GM23338 (cell line): ENCODE results near the gene SH3RF3. TPM values are rescaled to one million over a fixed set of nuclear protein-coding genes. Genes with fewer than 3 reads are reported as not detected.

Experiments used
- ATAC-seq: fragments of 200-7000 bp; cut with Tn5 transposase; 3 replicates; pipeline ENCODE4 v1.9.1; 2020
- DNase-seq: peaks from one replicate; pipeline ENCODE4 v3.0.0-alpha.2; 2015; ENCODE audit warnings: low spot score
- H2AFZ ChIP-seq: fragments of 200-600 bp; sonication (generic); 2 replicates; pipeline ENCODE4 v1.8.0; 2016; ENCODE audit warnings: antibody characterized with exemption, mild to moderate bottlenecking, moderate library complexity
- H3F3A ChIP-seq: fragments of 200-600 bp; sonication (generic); replicated peaks from 2 replicates; pipeline ENCODE4 v1.8.0; 2017; ENCODE audit warnings: antibody characterized with exemption, mixed run types, low read depth
- H3K27ac ChIP-seq: fragments of 200-600 bp; sonication (generic); 2 replicates; pipeline ENCODE4 v1.6.1; 2016; ENCODE audit warnings: low read depth
- H3K27me3 ChIP-seq: fragments of 200-600 bp; sonication (generic); 2 replicates; pipeline ENCODE4 v1.8.0; 2016; ENCODE audit warnings: mild to moderate bottlenecking, mixed run types, moderate library complexity; ENCODE audit not compliant: insufficient read depth
- H3K36me3 ChIP-seq: fragments of 200-600 bp; sonication (generic); 2 replicates; pipeline ENCODE4 v1.8.0; 2016; ENCODE audit warnings: mild to moderate bottlenecking; ENCODE audit not compliant: insufficient read depth
- H3K4me1 ChIP-seq: fragments of 200-600 bp; sonication (generic); 2 replicates; pipeline ENCODE4 v1.8.0; 2016; ENCODE audit warnings: mild to moderate bottlenecking, moderate library complexity; ENCODE audit not compliant: insufficient read depth
- H3K4me2 ChIP-seq: fragments of 200-600 bp; sonication (generic); 2 replicates; pipeline ENCODE4 v1.7.1; 2017; ENCODE audit warnings: mixed run types
- H3K4me3 ChIP-seq: fragments of 200-600 bp; sonication (generic); 2 replicates; pipeline ENCODE4 v1.6.1; 2016; ENCODE audit warnings: mixed run types
- H3K79me2 ChIP-seq: fragments of 200-600 bp; sonication (generic); replicated peaks from 2 replicates; pipeline ENCODE4 v1.8.0; 2017; ENCODE audit warnings: mild to moderate bottlenecking; ENCODE audit not compliant: insufficient read depth
- H3K9me2 ChIP-seq: fragments of 200-600 bp; sonication (generic); 2 replicates; pipeline ENCODE4 v1.8.0; 2017; ENCODE audit not compliant: insufficient read depth
- H4K20me1 ChIP-seq: fragments of 200-600 bp; sonication (generic); replicated peaks from 2 replicates; pipeline ENCODE4 v1.8.0; 2017; ENCODE audit warnings: mild to moderate bottlenecking; ENCODE audit not compliant: insufficient read depth
- H3K27ac Mint-ChIP-seq: 2 replicates; pipeline ENCODE4 v1.8.0; 2020; ENCODE audit warnings: inconsistent platforms, mild to moderate bottlenecking, moderate library complexity, mixed read lengths
- H3K27me3 Mint-ChIP-seq: 3 replicates; pipeline ENCODE4 v1.8.0; 2022; ENCODE audit warnings: low read depth, mild to moderate bottlenecking, moderate library complexity, mixed read lengths, inconsistent platforms; ENCODE audit not compliant: insufficient read depth, poor library complexity
- H3K36me3 Mint-ChIP-seq: 3 replicates; pipeline ENCODE4 v1.8.0; 2021; ENCODE audit warnings: low read depth, mild to moderate bottlenecking, inconsistent platforms, moderate library complexity, mixed read lengths
- H3K4me1 Mint-ChIP-seq: 3 replicates; pipeline ENCODE4 v1.8.0; 2020; ENCODE audit warnings: mild to moderate bottlenecking, inconsistent platforms, mixed read lengths
- H3K4me3 Mint-ChIP-seq: 3 replicates; pipeline ENCODE4 v1.8.0; 2021; ENCODE audit warnings: moderate library complexity, mild to moderate bottlenecking, inconsistent platforms, mixed read lengths
- H3K9me3 Mint-ChIP-seq: 3 replicates; pipeline ENCODE4 v1.8.0; 2020; ENCODE audit warnings: moderate library complexity, mild to moderate bottlenecking, inconsistent platforms, mixed read lengths
- CREB1 ChIP-seq: fragments of 250-450 bp; sonication (Bioruptor Pico); IDR thresholded peaks from 2 replicates; pipeline ENCODE4 v1.5.0; 2020; ENCODE audit warnings: low read depth, mild to moderate bottlenecking, moderate library complexity
- CTCF ChIP-seq, 2 experiments: fragments of 200-600 bp in 1 of 2; sonication (generic) in 1 of 2; conservative IDR thresholded peaks; 2 replicates each; pipeline versions ENCODE4 v1.5.1 to v1.6.1; 2016 to 2017; ENCODE audit warnings: antibody characterized with exemption in 2 of 2, low read depth in 2 of 2, mild to moderate bottlenecking in 2 of 2, moderate library complexity in 1 of 2
- EZH2 ChIP-seq: fragments of 200-600 bp; sonication (generic); IDR thresholded peaks from one replicate; pipeline ENCODE4 v1.8.0; 2017; ENCODE audit warnings: antibody characterized with exemption, mild to moderate bottlenecking, low read depth; ENCODE audit not compliant: unreplicated experiment
- JUNB ChIP-seq: IDR thresholded peaks from one replicate; pipeline ENCODE4 v1.6.1; 2016; ENCODE audit warnings: antibody characterized with exemption; ENCODE audit not compliant: unreplicated experiment
- NANOG ChIP-seq: IDR thresholded peaks from 2 replicates; pipeline ENCODE4 v1.6.1; 2016; ENCODE audit warnings: antibody characterized with exemption, borderline replicate concordance
- REST ChIP-seq: IDR thresholded peaks from one replicate; pipeline ENCODE4 v1.6.1; 2018; ENCODE audit warnings: antibody characterized with exemption; ENCODE audit not compliant: unreplicated experiment
- STAT1 ChIP-seq: IDR thresholded peaks from one replicate; pipeline ENCODE4 v1.6.1; 2016; ENCODE audit warnings: antibody characterized with exemption; ENCODE audit not compliant: unreplicated experiment
- ZNF114 ChIP-seq: fragments of 250-450 bp; sonication (Bioruptor Pico); IDR thresholded peaks from 2 replicates; pipeline ENCODE4 v1.5.0; 2020; ENCODE audit warnings: mild to moderate bottlenecking, moderate library complexity
- ZNF331 ChIP-seq: fragments of 250-450 bp; sonication (Bioruptor Pico); IDR thresholded peaks from 2 replicates; pipeline ENCODE4 v1.5.0; 2020; ENCODE audit warnings: low read depth, mild to moderate bottlenecking, moderate library complexity
- ZNF462 ChIP-seq: fragments of 250-450 bp; sonication (Bioruptor Pico); IDR thresholded peaks from 2 replicates; pipeline ENCODE4 v1.5.0; 2020; ENCODE audit warnings: mild to moderate bottlenecking, moderate library complexity
- polyA plus RNA-seq: library from polyadenylated mRNA; unstranded; fragments of >200 nt; fragmentation: Nextera tagmentation; extraction: Ambion mirVana; gene quantifications from 2 replicates; pipeline ENCODE4 v1.2.1, GENCODE V29; 2016
- total RNA-seq: library from RNA; depleted of rRNA; stranded (reverse); fragments of >200 nt; shearing (Covaris generic); gene quantifications from 2 replicates; pipeline ENCODE4 v1.2.3, GENCODE V29; 2014
- TF ChIP-seq, protein P1 (sequence below): IDR thresholded peaks from 2 replicates; pipeline ENCODE4 v1.6.1; 2016; ENCODE audit warnings: antibody characterized with exemption

SH3RF3 gene
- total and polyA plus RNA-seq, 2 experiments from 2014 or later, result 0.11 to 0.63 TPM

DNA sequence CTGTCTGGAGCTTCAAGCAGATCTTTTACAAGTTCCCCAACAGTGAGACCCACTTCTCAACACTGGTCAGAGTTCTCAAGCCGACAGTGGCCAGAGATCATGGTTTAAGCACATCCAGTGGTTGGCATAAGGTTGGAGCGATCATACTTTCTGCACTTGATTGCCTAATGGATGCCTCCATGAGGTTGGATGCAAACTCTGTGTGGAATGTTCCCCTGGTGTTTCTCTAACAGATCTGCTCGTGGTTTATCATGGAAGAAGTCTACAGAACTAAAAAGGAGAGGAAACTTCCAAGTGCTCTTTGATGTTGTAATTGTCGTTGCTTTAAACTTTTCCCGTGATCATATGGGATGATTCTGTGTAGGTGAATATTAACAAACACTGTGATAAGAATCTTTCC, 60.7 kb downstream of the SH3RF3 start:
- H3K27me3 ChIP-seq, result no peaks in the 10 kb centered on the region
- H3K4me1 ChIP-seq, result no peaks in the 10 kb centered on the region
- no peak overlapping the region for H2AFZ ChIP-seq
- H3K79me2 ChIP-seq, result no peaks in the 10 kb centered on the region
- H3K4me3 ChIP-seq, result no peak overlapping the region
- H3K9me2 ChIP-seq, result no peaks in the 10 kb centered on the region
- H3K4me1 Mint-ChIP-seq, result peaks cover 5% of the 10 kb centered on the region
- DNase-seq, result no peak
- no peak overlapping the region for H3K27ac ChIP-seq
- H3K27ac Mint-ChIP-seq, result no peak overlapping the region
- no peaks in the 10 kb centered on the region for H3F3A ChIP-seq
- H3K27me3 Mint-ChIP-seq, result no peaks in the 10 kb centered on the region
- H3K4me2 ChIP-seq, result no peak overlapping the region
- ATAC-seq, result no peak
- no peak overlapping the region for H3K4me3 Mint-ChIP-seq
- H3K36me3 Mint-ChIP-seq, result no peaks in the 10 kb centered on the region
- TF ChIP-seq REST (no peak), NANOG (no peak), ZNF114 (CRISPR knock-in tag) (no peak), STAT1 (no peak), CTCF (conservative IDR thresholded peaks at IDR 0.05; ENCODE audit: low read depth in 2 of 2) (no peak), JUNB (no peak), ZNF331 (CRISPR knock-in tag) (no peak), ZNF462 (CRISPR knock-in tag) (no peak), CREB1 (CRISPR knock-in tag) (no peak), EZH2 (no peak)
- TF ChIP-seq, protein P1, sequence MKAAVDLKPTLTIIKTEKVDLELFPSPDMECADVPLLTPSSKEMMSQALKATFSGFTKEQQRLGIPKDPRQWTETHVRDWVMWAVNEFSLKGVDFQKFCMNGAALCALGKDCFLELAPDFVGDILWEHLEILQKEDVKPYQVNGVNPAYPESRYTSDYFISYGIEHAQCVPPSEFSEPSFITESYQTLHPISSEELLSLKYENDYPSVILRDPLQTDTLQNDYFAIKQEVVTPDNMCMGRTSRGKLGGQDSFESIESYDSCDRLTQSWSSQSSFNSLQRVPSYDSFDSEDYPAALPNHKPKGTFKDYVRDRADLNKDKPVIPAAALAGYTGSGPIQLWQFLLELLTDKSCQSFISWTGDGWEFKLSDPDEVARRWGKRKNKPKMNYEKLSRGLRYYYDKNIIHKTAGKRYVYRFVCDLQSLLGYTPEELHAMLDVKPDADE, result no peak
- no peaks in the 10 kb centered on the region for H4K20me1 ChIP-seq
- H3K36me3 ChIP-seq, result no peaks in the 10 kb centered on the region
- no peaks in the 10 kb centered on the region for H3K9me3 Mint-ChIP-seq
